GM18907 (cell line): Measurements from ENCODE around the gene RALGPS1.

Experiments
- ATAC-seq: cut with Tn5 transposase; IDR thresholded peaks from one replicate; pipeline ENCODE4 v1.9.1; 2021; ENCODE audit warnings: mild to moderate bottlenecking, moderate library complexity; ENCODE audit not compliant: unreplicated experiment

RALGPS1 gene

DNA sequence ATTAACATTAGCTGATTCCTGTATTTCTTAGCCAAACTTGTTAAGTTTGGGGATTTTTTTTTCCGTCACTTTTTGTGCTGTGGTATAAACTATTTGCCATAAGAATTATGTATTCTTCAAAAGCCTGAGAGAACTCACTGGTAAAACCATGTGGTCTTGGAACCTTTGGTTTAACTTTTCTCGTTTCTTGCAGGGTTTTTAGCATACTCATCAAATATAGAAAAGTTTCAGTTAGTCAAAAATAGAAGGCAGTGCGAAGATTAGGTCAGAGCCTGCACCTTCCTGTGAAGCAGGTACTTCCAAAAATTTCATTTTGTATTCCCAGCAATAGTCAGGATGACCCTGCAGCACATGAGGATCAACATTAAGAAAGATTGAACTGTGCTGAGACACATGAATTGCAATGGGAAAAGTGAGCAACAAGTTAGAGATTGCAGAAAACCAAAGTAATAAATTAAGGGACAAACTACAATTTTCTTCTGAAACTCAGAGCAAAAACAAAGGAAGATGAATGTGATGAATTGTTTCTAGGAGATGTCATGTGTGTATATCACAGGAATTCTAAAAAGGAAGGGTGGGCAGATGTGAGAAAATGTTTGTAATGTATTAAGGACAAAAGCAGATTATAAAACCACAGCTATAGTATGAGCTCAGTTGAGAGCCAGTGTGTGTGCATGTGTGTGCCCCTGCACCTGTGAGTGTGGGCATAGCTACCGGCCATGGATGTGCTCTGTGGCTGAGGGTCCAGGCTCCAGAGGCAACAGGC lies 105.6 kb downstream of the RALGPS1 start:
- ATAC-seq = no peak

GRCh38 chr9:127020802-127021078 lies 106.2 kb downstream of the RALGPS1 start:
- no peak for ATAC-seq

DNA sequence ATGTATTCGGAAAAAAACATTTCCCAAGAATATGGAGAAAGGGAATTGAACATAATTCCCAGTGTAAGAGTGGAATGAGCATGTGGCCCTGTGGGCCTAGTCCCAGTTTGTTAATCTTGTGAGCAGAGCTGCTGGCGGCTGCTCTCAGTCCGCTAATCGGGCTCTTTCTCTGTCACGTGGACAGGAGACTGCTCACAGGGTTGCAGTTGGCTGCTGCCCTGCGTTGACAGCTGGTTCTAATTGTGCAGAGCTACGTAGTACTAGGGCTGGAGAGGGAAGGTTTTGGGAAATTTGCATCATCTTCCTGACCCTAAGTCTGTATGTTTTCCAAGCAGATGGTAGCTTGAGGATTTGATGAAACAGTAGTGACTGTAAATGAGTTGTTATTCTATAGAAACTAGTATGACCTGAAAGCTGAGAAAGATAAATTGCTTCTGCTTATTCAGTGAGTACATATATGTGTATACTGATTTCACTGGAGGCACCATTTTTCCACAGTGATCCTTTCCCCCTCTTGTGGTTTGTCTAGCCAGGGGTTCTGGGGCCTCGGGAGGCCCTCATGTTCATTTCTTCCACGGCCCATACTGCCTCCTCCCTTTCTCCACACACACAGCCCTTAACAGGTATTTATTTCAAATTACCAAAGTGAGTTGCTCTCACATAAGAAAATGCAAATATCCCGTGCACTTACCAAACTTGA lies 107.2 kb downstream of the RALGPS1 start:
- ATAC-seq = no peak

GRCh38 chr9:127022913-127023660 lies 108.5 kb downstream of the RALGPS1 start:
- no peak for ATAC-seq

DNA sequence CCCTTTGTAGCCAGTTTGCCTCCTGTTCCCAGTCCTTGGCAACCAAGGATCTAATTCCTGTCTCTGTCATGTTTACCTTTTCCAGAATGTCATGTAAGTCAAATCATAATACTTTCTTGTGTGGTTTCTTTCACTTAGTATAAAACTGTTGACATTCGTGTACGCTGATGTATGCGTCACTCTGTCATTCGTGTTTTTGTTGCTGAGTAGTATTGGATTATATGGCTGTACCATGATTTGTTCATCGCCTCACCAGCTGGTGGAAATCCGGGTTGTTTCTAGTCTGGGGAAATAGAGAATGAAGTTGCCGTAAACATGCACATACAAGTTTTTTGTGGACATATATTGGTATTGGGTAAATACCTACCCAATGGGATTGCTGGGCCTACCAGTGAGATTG lies 110.5 kb downstream of the RALGPS1 start:
- ATAC-seq = no peak

- ATAC-seq = no peak
Observed at GRCh38 chr9:127027694-127028093, 113.1 kb downstream of the RALGPS1 start.

GRCh38 chr9:127029548-127029947 lies 115.0 kb downstream of the RALGPS1 start:
- no peak for ATAC-seq

DNA sequence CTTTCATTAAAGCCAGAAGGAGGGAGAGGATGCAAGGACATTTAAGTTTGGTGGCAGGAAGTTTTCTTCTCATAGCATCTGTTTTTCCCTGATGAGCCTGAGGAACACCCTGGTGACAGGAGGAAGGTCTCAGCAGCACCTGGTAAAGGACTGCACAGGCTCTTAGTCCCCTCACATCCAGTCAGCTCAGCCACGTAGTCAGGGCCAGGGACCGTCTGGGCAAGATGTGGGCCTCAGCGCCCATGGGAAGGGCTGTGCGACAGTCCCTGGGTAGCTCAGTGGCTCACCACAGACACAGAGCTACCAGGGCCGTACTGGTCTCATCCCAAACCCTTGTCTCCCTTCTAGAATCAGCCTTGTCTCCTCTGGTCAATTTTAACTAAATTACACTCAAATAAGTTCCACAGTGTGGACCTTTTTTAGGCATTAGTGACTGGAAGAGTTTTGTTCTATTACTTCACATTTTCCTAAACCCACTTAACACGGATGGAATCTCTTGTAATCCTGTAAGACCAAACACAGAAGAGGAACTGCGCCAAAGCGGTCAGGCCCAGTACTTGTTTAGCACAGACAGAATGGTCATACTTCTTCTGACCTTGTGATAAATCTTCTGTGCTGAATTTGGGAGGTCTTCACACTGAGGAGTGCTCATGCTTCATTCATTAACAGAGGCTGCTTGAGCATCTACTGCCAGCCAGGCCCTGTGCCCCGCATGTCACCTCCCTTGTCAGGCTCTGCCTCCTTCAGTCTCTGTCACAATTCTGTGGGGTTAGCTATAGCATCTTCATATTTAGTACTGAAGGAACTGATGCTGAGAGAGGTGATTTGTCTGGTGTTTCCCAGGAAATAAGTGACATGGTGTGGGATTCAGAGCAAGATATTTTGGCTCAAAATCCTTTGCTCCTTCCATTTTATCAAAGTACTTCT lies 116.5 kb downstream of the RALGPS1 start:
- ATAC-seq = no peak

GRCh38 chr9:127032256-127032655 lies 117.7 kb downstream of the RALGPS1 start:
- ATAC-seq = no peak

GRCh38 chr9:127033061-127033460 lies 118.5 kb downstream of the RALGPS1 start:
- ATAC-seq = no peak

GRCh38 chr9:127033789-127034188 lies 119.2 kb downstream of the RALGPS1 start:
- ATAC-seq = no peak

DNA sequence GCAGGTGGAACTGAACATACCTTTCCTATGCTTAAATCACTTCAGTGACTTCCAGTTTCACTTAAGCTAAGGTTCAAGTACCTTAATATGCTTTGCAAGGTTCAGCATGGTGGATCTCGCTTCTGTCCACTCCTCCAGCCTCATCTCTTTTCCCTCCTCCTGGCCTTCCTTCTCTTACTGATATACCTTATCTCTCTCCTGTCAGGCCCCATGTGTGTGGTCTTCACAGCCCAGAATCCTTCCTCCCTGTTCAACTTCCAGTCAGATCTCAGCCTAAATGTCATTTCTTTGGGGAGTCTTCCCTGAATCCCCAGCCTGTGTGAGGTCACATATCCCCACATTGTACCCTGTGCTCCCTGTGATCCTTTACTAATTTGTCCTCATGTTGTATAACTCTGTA lies 120.1 kb downstream of the RALGPS1 start:
- ATAC-seq = no peak

DNA sequence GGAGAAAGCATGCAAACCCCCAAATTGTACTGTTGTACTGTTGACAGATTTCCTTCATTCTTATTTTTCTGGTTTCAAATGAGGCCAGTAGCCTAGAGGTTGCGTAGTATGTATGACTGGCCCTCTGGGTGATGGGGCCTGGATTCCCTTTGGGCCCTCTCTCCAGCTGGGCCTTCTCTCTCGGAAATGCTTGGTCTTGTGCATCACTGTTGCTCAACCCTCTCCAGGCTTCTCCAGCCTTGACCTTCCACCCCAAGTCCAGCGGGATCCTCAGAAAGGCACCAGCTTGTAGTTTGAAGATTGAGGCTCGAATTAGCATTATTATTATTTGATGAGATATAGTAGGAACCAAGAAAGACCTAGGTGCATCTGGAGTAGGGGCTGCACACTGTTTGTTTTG lies 120.8 kb downstream of the RALGPS1 start:
- ATAC-seq = no peak

DNA sequence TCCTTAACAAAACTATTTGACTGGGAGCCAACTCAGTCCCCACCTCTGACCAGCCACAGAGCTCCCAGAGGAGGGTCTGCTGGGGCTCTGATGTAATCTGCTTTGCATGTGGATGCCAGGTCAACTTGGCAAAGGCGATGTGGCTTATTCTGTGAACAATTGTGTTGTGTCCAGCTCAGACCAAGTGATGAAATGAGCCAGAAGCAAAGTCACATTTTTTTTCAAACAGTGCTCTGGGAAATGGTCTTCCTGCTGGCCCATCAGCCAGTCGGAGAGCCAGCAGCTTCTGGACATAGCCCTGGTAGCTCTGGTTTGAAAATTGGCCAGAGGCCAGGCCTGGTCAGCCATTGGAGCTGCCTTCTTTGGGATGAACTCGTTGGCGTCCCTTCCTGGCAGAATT lies 121.4 kb downstream of the RALGPS1 start:
- ATAC-seq = no peak

- no peak for ATAC-seq
Observed at GRCh38 chr9:127036437-127036836, 121.9 kb downstream of the RALGPS1 start.

DNA sequence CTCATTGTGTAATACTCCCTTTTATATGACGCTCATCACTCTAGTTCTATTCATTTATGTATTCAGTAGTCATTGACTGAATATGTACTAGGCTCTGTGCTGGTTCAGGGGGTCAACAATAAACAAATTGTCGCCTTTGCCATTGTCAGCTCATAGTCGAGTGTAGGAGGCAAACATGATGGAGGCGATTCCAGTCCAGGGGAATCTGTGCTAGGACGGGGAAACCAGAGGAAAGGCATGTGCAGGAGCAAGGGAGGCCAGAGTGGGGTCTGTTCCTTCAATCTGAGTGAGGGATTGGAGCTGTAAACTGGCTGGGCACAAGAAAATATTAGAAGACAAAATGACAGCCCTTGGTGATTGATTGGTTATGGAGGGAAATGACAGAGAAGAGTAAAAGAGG lies 123.9 kb downstream of the RALGPS1 start:
- no peak for ATAC-seq

DNA sequence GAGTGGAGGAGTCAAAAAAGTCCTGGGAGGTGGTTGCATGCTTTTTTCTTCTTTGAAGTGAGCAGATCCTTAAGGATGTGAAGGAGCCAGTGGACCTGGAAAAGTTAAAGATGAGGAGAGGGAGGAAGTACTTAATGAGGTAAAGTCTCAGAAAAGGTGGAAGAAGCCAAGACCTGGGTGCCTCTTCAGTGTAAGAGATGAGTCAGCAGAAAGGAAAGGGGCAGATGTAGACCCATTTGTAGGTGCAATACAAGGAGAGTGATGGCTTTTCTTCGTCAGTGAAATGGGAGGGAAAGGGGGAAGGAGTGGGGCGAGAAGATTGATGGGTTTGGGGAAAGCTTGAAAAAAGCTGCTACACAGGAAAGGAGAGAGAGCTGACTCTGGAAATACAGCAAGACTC lies 124.9 kb downstream of the RALGPS1 start:
- ATAC-seq = no peak

DNA sequence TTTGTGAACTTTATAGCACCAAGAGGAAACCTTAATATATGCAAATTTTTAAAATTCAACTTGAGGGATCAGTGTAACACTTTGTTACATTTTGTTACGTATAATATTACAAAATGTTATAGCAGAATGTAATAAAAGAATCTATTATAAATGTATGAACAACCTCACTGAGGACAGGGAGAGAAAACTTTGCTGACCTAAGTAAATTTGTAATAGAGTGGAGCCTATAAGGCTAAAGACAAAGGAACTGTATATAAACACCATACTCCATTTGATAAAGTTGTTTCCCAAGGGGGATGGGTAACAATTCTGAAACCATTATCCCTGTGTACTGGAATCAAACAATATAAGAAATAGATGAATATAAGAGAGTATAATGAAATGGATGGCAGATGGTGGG lies 130.6 kb downstream of the RALGPS1 start:
- no peak for ATAC-seq

GRCh38 chr9:127047971-127048370 lies 133.4 kb downstream of the RALGPS1 start:
- no peak for ATAC-seq

DNA sequence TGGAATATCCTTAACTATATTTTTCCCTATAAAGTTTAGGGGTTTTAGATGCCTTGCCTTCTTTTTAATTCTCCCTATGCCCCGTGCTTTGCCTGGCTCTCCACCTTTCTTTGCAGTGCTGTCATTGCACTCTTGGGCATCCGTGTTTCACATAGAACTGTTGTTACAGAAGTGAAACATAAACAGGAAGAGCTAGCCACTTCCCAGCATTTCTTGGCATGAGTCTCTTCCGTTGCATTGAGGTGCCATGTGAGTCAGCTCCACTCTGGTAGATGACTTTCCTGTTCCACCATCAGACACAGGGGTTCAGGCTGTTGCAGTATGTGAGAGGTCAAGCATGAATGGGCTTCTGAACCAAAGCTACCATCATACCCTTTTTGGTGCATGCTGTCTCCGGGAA lies 134.5 kb downstream of the RALGPS1 start:
- peak; percentile 63 for ATAC-seq

- no peak for ATAC-seq
Observed at GRCh38 chr9:127049581-127049980, 135.0 kb downstream of the RALGPS1 start.
